Measurements from ENCODE around the gene GMCL2.

Gene GMCL2

GRCh38 chr5:178143901-178144300 lies 43.3 kb downstream of the GMCL2 start (continued):
- TF ChIP-seq HIC1 (tag by site-specific recombination; IDR thresholded peaks at IDR 0.05) (no peak), ZNF350 (tag by site-specific recombination; IDR thresholded peaks at IDR 0.05) (no peak), KLF9 (tag by site-specific recombination; IDR thresholded peaks at IDR 0.05; ENCODE audit: low read depth) (no peak), ZNF624 (tag by site-specific recombination; IDR thresholded peaks at IDR 0.05) (no peak), ZFP41 (tag by site-specific recombination; IDR thresholded peaks at IDR 0.05; ENCODE audit: borderline replicate concordance) (no peak)

- peaks cover 54 to 85% of the 10 kb centered on the region in 2 experiments for H3K36me3 ChIP-seq (ENCODE audit: control insufficient read depth in 2 of 2, insufficient read depth in 1 of 2, low read length in 2 of 2)
- no peaks in the 10 kb centered on the region for H3K4me1 ChIP-seq (ENCODE audit: control insufficient read depth, insufficient read depth, low read length)
- POLR2A ChIA-PET = interaction anchor here (1.5 to 2.1 kb wide), 2 partner anchors 10 to 67 kb away, joined by 3 to 8 read pairs; partner anchors contain the start of gene NHP2
These were observed 43.9 kb downstream of the GMCL2 start for GRCh38 chr5:178143246-178143645.

GRCh38 chr5:178142642-178143041 lies 44.5 kb downstream of the GMCL2 start:
- CTCF ChIA-PET = interaction anchor here (13.3 kb wide), 1 partner anchor 67 kb away, joined by 204 read pairs; no protein-coding TSS in a partner anchor
- Histone ChIP-seq H3K9me3 (ENCODE audit: control insufficient read depth, insufficient read depth, low read depth, low read length) (no peaks in the 10 kb centered on the region), H3K27ac (ENCODE audit: extremely low read depth, low read depth, low read length) (no peak overlapping the region), H3K4me1 (ENCODE audit: control insufficient read depth, insufficient read depth, low read length) (no peaks in the 10 kb centered on the region), H3K4me3 (ENCODE audit: low read depth, low read length) (no peak overlapping the region), H3K36me3 (ENCODE audit: control insufficient read depth in 2 of 2, insufficient read depth in 1 of 2, low read length in 2 of 2) (peaks cover 53 to 85% of the 10 kb centered on the region in 2 experiments)
- TF ChIP-seq ZBTB21 (tag by site-specific recombination; IDR thresholded peaks at IDR 0.05) (no peak), ZXDB (tag by site-specific recombination; IDR thresholded peaks at IDR 0.05) (no peak), ZNF843 (tag by site-specific recombination; IDR thresholded peaks at IDR 0.05) (no peak), ZNF274 (IDR thresholded peaks at IDR 0.05; ENCODE audit: low read length) (no peak), ZNF274 (tag by site-specific recombination; IDR thresholded peaks at IDR 0.05; ENCODE audit: borderline replicate concordance) (no peak)
- POLR2A ChIA-PET = interaction anchor here (1.5 to 2.1 kb wide), 2 partner anchors 11 to 66 kb away, joined by 3 to 8 read pairs; partner anchors contain the start of gene NHP2

More at GRCh38 chr5:178143246-178143645, 43.9 kb downstream of the GMCL2 start:
- H3K9me3 ChIP-seq (ENCODE audit: control insufficient read depth, insufficient read depth, low read depth, low read length) = no peaks in the 10 kb centered on the region
- no peak overlapping the region for H3K4me3 ChIP-seq (ENCODE audit: low read depth, low read length)
- CTCF ChIA-PET = interaction anchor here (0.6 to 13.3 kb wide), 4 partner anchors 9 to 68 kb away, joined by 3 to 204 read pairs (median 4); no protein-coding TSS in a partner anchor
- no peak for TF ChIP-seq ZNF654 (tag by site-specific recombination; IDR thresholded peaks at IDR 0.05; ENCODE audit: low read depth)
- no peak for TF ChIP-seq ATF2 (tag by site-specific recombination; IDR thresholded peaks at IDR 0.05; ENCODE audit: low read depth)
- no peak for TF ChIP-seq ZNF510 (tag by site-specific recombination; IDR thresholded peaks at IDR 0.05; ENCODE audit: insufficient replicate concordance)
- TF ChIP-seq ZNF449 (tag by site-specific recombination; IDR thresholded peaks at IDR 0.05) = no peak
- no peak for TF ChIP-seq ZNF433 (tag by site-specific recombination; IDR thresholded peaks at IDR 0.05; ENCODE audit: low read depth)
- TF ChIP-seq ZNF37A (tag by site-specific recombination; IDR thresholded peaks at IDR 0.05) = no peak
- TF ChIP-seq ZNF302 (tag by site-specific recombination; IDR thresholded peaks at IDR 0.05; ENCODE audit: low read depth) = no peak
- no peak for TF ChIP-seq ZNF394 (tag by site-specific recombination; IDR thresholded peaks at IDR 0.05; ENCODE audit: borderline replicate concordance)
- H3K27ac ChIP-seq (ENCODE audit: extremely low read depth, low read depth, low read length) = no peak overlapping the region
